Skin epidermis (tissue), 12 donors: ENCODE results near the gene ARHGAP6.
A peak's percentile ranks its signal among the peaks of the same experiment; 100 is the strongest.

Source experiments
- H3K27ac ChIP-seq, 21 experiments: fragments of 200-600 bp; sonication (generic) in 11 of 21; one replicate each; pipeline ENCODE4 v1.5.0; 2020; ENCODE audit warnings: mild to moderate bottlenecking in 3 of 21, inconsistent platforms in 2 of 21, moderate library complexity in 2 of 21
- H3K4me3 ChIP-seq, 7 experiments: fragments of 200-600 bp; sonication (generic) in 2 of 7; one replicate each; pipeline ENCODE4 v1.5.0; 2020; ENCODE audit warnings: inconsistent platforms in 2 of 7, mild to moderate bottlenecking in 2 of 7, moderate library complexity in 1 of 7

Gene ARHGAP6

DNA sequence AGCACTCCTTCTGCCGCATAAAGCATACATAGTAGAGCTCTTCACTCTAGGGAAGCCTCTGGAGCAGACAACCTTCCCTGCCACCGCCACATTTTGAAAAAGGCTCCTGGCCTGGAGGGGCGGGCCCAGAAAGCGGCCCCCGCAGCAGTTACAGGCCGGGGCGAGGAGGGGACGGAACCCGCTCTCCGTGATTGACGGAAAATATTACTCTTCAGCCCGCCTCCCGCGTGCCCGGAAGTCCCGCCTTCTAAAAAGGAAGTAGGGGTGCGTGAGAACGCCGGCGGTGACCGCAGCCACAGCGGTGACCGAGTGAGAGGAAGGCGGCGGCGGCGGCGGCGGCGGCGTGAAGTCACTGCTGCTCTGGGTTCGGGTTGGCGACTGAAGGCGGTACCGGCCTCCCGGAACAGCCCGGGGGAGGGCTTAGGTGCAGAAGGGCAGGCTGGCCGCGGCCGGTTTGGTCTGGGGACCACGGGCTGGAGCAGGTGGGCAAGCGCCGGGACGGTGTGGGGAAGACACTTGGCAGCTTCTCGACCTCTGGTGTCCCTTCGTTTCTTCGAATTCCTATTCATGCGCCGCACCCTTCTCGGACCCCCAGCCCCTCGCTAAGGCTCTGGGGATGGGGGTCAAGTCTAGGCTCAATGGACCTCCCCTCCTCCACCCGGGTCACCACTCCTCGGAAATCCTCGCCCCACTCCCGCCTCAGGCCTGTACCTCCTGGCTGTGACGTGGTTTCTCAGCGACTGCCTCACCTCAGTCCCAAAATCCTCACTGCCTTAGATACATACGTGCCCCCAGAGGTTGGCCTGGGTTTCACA, 554.5 kb downstream of the ARHGAP6 start, which contains the start of gene HCCS:
HCCS (plus strand) TSS at position 296 of the 815 bp plus-strand sequence. CDS start 729 bp downstream, outside the sequence.
- Histone ChIP-seq H3K4me3 (peak within 1 kb of the TSS; percentile 50 to 71 (median 64)), H3K27ac (peak within 1 kb of the TSS; percentile 54 to 95 (median 87))

GRCh38 chrX:11109968-11110367, 555.8 kb downstream of the ARHGAP6 start:
- H3K4me3 ChIP-seq: no peak overlapping the region
- H3K27ac ChIP-seq: no peak overlapping the region

DNA sequence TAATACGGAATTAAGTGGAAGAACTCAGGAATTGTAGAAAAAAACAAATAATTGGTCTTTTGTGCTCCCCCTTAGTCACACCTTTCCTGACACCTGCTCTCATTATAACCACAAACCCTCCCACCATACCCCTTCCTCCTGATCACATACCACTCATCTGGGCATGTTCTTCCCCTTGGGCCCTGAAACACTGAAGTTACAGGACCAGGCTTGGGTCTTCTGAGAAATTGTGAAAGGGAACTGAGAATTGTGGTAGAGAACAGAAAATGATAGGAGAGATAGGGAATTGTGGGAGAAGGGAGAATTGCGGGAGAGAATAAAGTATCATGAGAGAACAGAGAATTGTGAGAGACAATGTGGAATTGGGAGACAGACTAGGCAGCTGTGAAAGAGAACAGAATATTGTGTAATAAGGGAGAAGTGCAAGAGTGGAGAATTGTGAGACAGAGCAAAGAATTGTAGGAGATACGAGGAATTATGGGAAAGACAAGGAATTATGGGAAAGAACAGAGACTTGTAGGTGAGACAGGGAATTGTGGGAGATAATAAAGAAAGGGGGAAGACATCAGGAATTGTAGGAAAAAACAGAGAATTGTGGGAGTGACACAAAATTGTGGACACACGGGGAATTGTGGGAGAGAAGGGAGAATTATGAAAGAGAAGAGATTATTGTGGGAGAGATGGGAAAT, 557.3 kb downstream of the ARHGAP6 start:
- Histone ChIP-seq H3K4me3 (no peak overlapping the region), H3K27ac (no peak overlapping the region)

DNA sequence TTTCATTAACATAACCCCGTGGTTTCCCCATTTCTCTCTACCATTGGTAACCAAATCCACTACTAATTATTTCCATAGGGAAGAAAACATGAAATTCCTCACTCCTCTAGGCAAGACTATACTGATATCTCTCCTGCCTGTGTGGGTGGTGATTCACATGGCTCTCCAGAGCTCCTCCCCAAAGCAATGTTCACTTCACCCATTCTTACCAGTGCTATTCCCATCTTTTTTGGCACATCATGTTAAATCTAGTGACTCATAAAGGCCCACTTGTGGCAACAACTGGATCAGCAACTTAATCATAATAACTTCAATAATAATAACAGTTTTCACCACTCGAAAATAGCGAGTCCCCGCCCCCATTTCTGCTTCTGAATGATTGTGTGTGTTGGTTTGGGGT, 560.6 kb downstream of the ARHGAP6 start:
- H3K27ac ChIP-seq: no peak overlapping the region
- H3K4me3 ChIP-seq: no peak overlapping the region

DNA sequence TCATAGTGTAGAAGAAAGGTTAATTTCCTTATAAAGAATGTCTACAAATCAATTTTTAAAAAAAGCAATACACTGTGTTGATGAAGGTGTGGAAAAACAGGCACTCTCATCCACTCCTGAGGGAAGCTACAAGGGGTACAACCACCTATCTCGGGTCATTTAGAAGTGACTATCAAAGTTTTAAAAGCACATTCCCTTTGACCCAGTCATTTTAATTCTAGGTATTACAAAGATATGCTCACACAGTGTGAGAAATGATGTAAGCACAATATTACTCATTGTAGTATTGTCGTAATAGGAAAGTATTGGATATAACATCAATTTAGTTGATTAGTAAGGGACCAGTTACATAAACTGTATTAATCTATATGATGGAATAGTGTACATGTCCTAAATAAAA, 562.0 kb downstream of the ARHGAP6 start:
- no peak overlapping the region for H3K27ac ChIP-seq
- no peak overlapping the region for H3K4me3 ChIP-seq

DNA sequence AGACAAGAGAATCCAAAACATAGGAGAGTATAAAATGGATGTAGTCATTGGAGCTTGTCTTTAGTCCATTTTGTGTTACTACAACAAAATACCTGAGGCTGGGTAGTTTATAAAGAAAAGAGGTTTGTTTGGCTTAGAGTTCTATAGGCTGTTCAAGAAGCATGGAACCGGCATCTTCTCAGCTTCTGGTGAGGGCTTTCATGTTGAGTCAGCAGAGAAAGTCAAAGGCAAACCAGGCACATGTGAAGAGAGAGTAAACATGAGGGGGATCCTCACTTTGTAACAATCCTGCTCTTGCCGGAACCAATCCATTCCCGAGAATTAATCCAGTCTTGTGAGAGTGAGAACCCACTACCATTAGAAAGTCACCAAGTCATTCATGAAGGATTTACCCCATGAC, 562.7 kb downstream of the ARHGAP6 start:
- Histone ChIP-seq H3K27ac (no peak overlapping the region), H3K4me3 (no peak overlapping the region)

- Histone ChIP-seq H3K27ac (no peak overlapping the region), H3K4me3 (no peak overlapping the region)
Measured at GRCh38 chrX:11100281-11101035, 565.3 kb downstream of the ARHGAP6 start.

- Histone ChIP-seq H3K4me3 (no peak overlapping the region), H3K27ac (no peak overlapping the region)
Measured at GRCh38 chrX:11099465-11099864, 566.3 kb downstream of the ARHGAP6 start.

DNA sequence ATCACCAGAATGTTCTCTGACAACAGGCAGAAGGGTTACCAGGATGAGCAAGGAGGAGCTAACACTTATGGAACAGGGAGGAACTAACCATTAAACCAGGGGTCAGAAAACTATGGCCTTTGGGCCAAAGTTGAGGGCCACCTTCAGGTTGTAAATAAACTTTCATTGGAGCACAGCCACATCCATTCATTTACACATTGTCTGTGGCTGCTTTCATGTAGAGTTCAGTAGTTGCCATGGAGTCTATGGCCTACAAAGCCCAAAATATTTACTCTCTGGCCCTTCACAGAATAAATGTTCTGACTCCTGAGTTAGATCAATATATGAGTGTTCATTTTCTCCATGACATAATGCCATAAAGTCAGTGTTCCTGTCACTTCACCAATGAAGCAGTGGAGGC, 567.8 kb downstream of the ARHGAP6 start:
- Histone ChIP-seq H3K27ac (no peak overlapping the region), H3K4me3 (no peak overlapping the region)

- Histone ChIP-seq H3K27ac (no peak overlapping the region), H3K4me3 (no peak overlapping the region)
Measured at GRCh38 chrX:11089802-11090201, 575.9 kb downstream of the ARHGAP6 start.
